ENCODE measurements around the gene SUMO3. TPM values are rescaled to one million over a fixed set of nuclear protein-coding genes. Genes with fewer than 3 reads are reported as not detected.

The SUMO3 gene
- polyA plus RNA-seq, 1 of the 3 experiments (the other 2 are of a cell fraction): 125 TPM

DNA sequence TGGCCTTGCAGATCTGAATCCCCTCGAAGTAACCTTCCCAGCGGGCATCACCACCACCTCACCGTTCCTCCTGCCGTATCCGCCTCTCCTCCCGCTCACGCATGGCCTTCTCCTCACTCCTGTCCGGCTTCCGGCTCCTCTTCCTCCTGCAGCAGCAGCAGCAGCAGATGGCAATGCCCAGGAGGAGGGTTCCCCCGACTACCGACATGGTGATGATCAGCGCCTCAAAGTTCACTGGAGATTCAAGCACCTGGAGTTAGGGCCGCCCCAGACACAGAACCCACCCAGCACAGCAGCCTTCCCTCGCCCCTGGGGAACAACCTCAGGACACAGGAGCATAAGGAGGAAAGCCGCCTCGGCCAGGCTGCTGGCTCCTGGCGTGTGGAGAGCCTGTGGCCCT lies 38.3 kb upstream of the SUMO3 start:
- Histone ChIP-seq H3K79me2 (ENCODE audit: insufficient read depth) (peaks cover 97% of the 10 kb centered on the region), H3K27me3 (ENCODE audit: insufficient read depth) (no peaks in the 10 kb centered on the region), H4K20me1 (ENCODE audit: insufficient read depth) (peaks cover 100% of the 10 kb centered on the region), H3K4me1 (ENCODE audit: control insufficient read depth in 1 of 2, insufficient read depth in 2 of 2, low read depth in 1 of 2, low read length in 1 of 2) (no peaks in the 10 kb centered on the region), H3F3A (replicated peaks; ENCODE audit: insufficient read depth) (no peaks in the 10 kb centered on the region), H3K4me3 (ENCODE audit: low read depth in 2 of 2, low read length in 1 of 2) (no peak overlapping the region), H3K36me3 (replicated peaks in 1 of 2; ENCODE audit: control insufficient read depth in 1 of 2, insufficient read depth in 2 of 2, low read length in 1 of 2) (peaks cover 45 to 79% of the 10 kb centered on the region in 2 experiments), H3K9ac (no peak overlapping the region), H3K9me2 (no peaks in the 10 kb centered on the region), H3K27ac (ENCODE audit: low read depth in 2 of 2, low read length in 1 of 2) (no peak overlapping the region), H3K9me3 (no peaks in the 10 kb centered on the region), H2AFZ (ENCODE audit: low read depth) (no peak overlapping the region), H3K4me2 (no peak overlapping the region)
- no peak for DNase-seq
- CTCF ChIA-PET: interaction anchor here (1.3 kb wide), 1 partner anchor 56 kb away, joined by 3 read pairs; no protein-coding TSS in a partner anchor
- WGBS (ENCODE audit: low lambda C conversion rate): 99% methylated on average over 17 of the region's 17 CpGs
- TF ChIP-seq ELF1 (IDR thresholded peaks at IDR 0.05) (no peak), FOSL2 (IDR thresholded peaks at IDR 0.05; ENCODE audit: borderline replicate concordance, low read depth) (no peak)
- TF ChIP-seq, protein P1, sequence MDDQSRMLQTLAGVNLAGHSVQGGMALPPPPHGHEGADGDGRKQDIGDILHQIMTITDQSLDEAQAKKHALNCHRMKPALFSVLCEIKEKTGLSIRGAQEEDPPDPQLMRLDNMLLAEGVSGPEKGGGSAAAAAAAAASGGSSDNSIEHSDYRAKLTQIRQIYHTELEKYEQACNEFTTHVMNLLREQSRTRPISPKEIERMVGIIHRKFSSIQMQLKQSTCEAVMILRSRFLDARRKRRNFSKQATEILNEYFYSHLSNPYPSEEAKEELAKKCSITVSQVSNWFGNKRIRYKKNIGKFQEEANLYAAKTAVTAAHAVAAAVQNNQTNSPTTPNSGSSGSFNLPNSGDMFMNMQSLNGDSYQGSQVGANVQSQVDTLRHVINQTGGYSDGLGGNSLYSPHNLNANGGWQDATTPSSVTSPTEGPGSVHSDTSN (IDR thresholded peaks at IDR 0.05): no peak
- POLR2A ChIA-PET: no interaction called here

DNA sequence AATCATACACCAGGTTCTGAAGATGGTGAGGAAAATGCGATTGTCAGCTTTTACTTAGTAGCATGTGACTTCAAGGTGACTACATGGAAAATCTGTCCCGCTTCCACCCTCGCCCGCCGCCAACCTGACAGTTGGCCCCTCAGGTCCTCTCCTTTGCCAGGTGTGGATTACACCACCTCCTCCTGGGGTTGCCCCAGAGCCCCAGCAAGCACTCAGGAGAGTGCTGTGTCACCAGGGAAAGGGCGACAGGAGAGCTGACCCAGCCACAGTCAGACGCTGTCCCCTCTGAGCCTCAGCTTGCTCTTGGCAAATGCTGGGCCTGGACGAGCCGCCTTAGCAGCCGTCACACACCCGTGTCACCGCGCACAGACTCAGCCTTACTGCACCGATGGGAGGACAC lies 37.7 kb upstream of the SUMO3 start:
- Histone ChIP-seq H3K36me3 (replicated peaks in 1 of 2; ENCODE audit: control insufficient read depth in 1 of 2, insufficient read depth in 2 of 2, low read length in 1 of 2) (peaks cover 49 to 80% of the 10 kb centered on the region in 2 experiments), H3K4me3 (ENCODE audit: low read depth in 2 of 2, low read length in 1 of 2) (no peak overlapping the region), H3K4me2 (no peak overlapping the region), H3K4me1 (ENCODE audit: control insufficient read depth in 1 of 2, insufficient read depth in 2 of 2, low read depth in 1 of 2, low read length in 1 of 2) (no peaks in the 10 kb centered on the region), H3K9me2 (no peaks in the 10 kb centered on the region), H3K79me2 (ENCODE audit: insufficient read depth) (peaks cover 95% of the 10 kb centered on the region), H4K20me1 (ENCODE audit: insufficient read depth) (peaks cover 98% of the 10 kb centered on the region), H3K9ac (no peak overlapping the region), H3K27me3 (ENCODE audit: insufficient read depth) (no peaks in the 10 kb centered on the region), H2AFZ (ENCODE audit: low read depth) (no peak overlapping the region), H3K27ac (ENCODE audit: low read depth in 2 of 2, low read length in 1 of 2) (no peak overlapping the region), H3K9me3 (no peaks in the 10 kb centered on the region), H3F3A (replicated peaks; ENCODE audit: insufficient read depth) (no peaks in the 10 kb centered on the region)
- DNase-seq: no peak
- ChIA-PET POLR2A (no interaction called here), CTCF (no interaction called here)
- 95% methylated on average over 14 of the region's 14 CpGs for WGBS (ENCODE audit: low lambda C conversion rate)
- TF ChIP-seq, protein P2, sequence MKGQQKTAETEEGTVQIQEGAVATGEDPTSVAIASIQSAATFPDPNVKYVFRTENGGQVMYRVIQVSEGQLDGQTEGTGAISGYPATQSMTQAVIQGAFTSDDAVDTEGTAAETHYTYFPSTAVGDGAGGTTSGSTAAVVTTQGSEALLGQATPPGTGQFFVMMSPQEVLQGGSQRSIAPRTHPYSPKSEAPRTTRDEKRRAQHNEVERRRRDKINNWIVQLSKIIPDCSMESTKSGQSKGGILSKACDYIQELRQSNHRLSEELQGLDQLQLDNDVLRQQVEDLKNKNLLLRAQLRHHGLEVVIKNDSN (IDR thresholded peaks at IDR 0.05; ENCODE audit: borderline replicate concordance, low read depth): no peak
- TF ChIP-seq RAD21 (IDR thresholded peaks at IDR 0.05; ENCODE audit: low read length) (no peak), POLR2AphosphoS5 (IDR thresholded peaks at IDR 0.05; ENCODE audit: low read depth, low read length) (no peak), TAF1 (IDR thresholded peaks at IDR 0.05; ENCODE audit: borderline replicate concordance, low read depth, low read length) (no peak), FOXJ3 (CRISPR knock-in tag; IDR thresholded peaks at IDR 0.05) (no peak), SMC3 (IDR thresholded peaks at IDR 0.05; ENCODE audit: low read depth, low read length) (no peak), JUND (IDR thresholded peaks at IDR 0.05) (no peak), NFIC (IDR thresholded peaks at IDR 0.05; ENCODE audit: borderline replicate concordance) (no peak), RXRA (IDR thresholded peaks at IDR 0.05; ENCODE audit: borderline replicate concordance, low read depth) (no peak), NRF1 (IDR thresholded peaks at IDR 0.05; ENCODE audit: low read depth, low read length) (no peak), FOXM1 (IDR thresholded peaks at IDR 0.05; ENCODE audit: low read depth) (no peak), RCOR1 (IDR thresholded peaks at IDR 0.05; ENCODE audit: low read length) (no peak)
- TF ChIP-seq, protein P3, sequence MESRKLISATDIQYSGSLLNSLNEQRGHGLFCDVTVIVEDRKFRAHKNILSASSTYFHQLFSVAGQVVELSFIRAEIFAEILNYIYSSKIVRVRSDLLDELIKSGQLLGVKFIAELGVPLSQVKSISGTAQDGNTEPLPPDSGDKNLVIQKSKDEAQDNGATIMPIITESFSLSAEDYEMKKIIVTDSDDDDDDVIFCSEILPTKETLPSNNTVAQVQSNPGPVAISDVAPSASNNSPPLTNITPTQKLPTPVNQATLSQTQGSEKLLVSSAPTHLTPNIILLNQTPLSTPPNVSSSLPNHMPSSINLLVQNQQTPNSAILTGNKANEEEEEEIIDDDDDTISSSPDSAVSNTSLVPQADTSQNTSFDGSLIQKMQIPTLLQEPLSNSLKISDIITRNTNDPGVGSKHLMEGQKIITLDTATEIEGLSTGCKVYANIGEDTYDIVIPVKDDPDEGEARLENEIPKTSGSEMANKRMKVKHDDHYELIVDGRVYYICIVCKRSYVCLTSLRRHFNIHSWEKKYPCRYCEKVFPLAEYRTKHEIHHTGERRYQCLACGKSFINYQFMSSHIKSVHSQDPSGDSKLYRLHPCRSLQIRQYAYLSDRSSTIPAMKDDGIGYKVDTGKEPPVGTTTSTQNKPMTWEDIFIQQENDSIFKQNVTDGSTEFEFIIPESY (IDR thresholded peaks at IDR 0.05; ENCODE audit: borderline replicate concordance, low read depth): no peak

Data from SK-N-SH (cell line).